Breast epithelium (tissue), 4 donors: Measurements from ENCODE around the gene KRTAP9-4. TPM values are rescaled to one million over a fixed set of nuclear protein-coding genes. Genes with fewer than 3 reads are reported as not detected.

Source experiments
- DNase-seq, 2 donors: peaks; one replicate each; pipeline ENCODE4 v3.0.0-alpha.2; 2019; ENCODE audit warnings: low spot score in 2 of 2
- H3K27ac ChIP-seq, 2 donors: fragments of 200-600 bp; sonication (generic) in 1 of 2; one replicate each; pipeline ENCODE4 v1.5.1; 2016 to 2019; ENCODE audit warnings: mild to moderate bottlenecking in 1 of 2
- H3K27me3 ChIP-seq, 2 donors: fragments of 200-600 bp; sonication (generic) in 1 of 2; one replicate each; pipeline versions ENCODE4 v1.5.1 to v1.6.0; 2017 to 2019; ENCODE audit warnings: control low read depth in 1 of 2, mild to moderate bottlenecking in 1 of 2
- H3K36me3 ChIP-seq: fragments of 200-600 bp; one replicate; pipeline ENCODE4 v1.5.1; 2019
- H3K4me1 ChIP-seq, 2 donors: fragments of 200-600 bp; sonication (generic); one replicate each; pipeline ENCODE4 v1.5.1; 2016 to 2019; ENCODE audit warnings: control low read depth in 1 of 2
- H3K4me3 ChIP-seq, 3 donors: fragments of 200-600 bp; sonication (generic); 1 replicate in 2 of 3; 2 replicates in 1 of 3; pipeline ENCODE4 v1.5.1; 2016 to 2019; ENCODE audit warnings: mild to moderate bottlenecking in 3 of 3, moderate library complexity in 2 of 3
- H3K9me3 ChIP-seq, 2 donors: fragments of 200-600 bp; sonication (generic) in 1 of 2; one replicate each; pipeline ENCODE4 v1.5.1; 2016 to 2019; ENCODE audit warnings: control low read depth in 1 of 2
- CTCF ChIP-seq, 3 donors: fragments of 450-650 bp; IDR thresholded peaks; one replicate each; pipeline ENCODE4 v1.5.1; 2016 to 2017; ENCODE audit warnings: antibody characterized with exemption in 3 of 3, mild to moderate bottlenecking in 3 of 3, moderate library complexity in 3 of 3
- POLR2A ChIP-seq: fragments of 450-650 bp; IDR thresholded peaks from one replicate; pipeline ENCODE4 v1.6.1; 2016; ENCODE audit warnings: antibody characterized with exemption, mild to moderate bottlenecking, moderate library complexity
- POLR2AphosphoS5 ChIP-seq, 3 donors: sonication (generic); formaldehyde crosslinking; IDR thresholded peaks; one replicate each; pipeline ENCODE4 v1.6.1; 2017; ENCODE audit warnings: antibody characterized with exemption in 3 of 3
- intact Hi-C: fragments of 100-400 bp; cut with DNase I; formaldehyde crosslinking; loops from one replicate; pipeline ENCODE4 v1.15.1; 2023; ENCODE audit warnings: low total_unique reads
- total RNA-seq, 3 donors: library from RNA; depleted of rRNA; stranded (reverse); fragments of >200 nt; gene quantifications; one replicate each; pipeline ENCODE4 v1.1.0, GENCODE V29; 2016

The KRTAP9-4 gene
- total RNA-seq, 3 donors from 2014 or later: not detected

GRCh38 chr17:41296846-41297245 is 47.4 kb downstream of the KRTAP9-4 start:
- Histone ChIP-seq H3K27ac (no peak overlapping the region), H3K27me3 (no peaks in the 10 kb centered on the region), H3K4me1 (no peaks in the 10 kb centered on the region), H3K9me3 (no peaks in the 10 kb centered on the region), H3K36me3 (no peaks in the 10 kb centered on the region), H3K4me3 (no peak overlapping the region)
- TF ChIP-seq POLR2A (no peak), CTCF (IDR thresholded peaks at IDR 0.05) (no peak), POLR2AphosphoS5 (IDR thresholded peaks at IDR 0.05) (no peak)
- intact Hi-C loops: no loop called here
- no peak for DNase-seq

- Histone ChIP-seq H3K27ac (no peak overlapping the region), H3K36me3 (no peaks in the 10 kb centered on the region), H3K27me3 (no peaks in the 10 kb centered on the region), H3K4me1 (no peaks in the 10 kb centered on the region), H3K4me3 (no peak overlapping the region), H3K9me3 (no peaks in the 10 kb centered on the region)
- intact Hi-C loops: no loop called here
- no peak for TF ChIP-seq CTCF (IDR thresholded peaks at IDR 0.05)
- TF ChIP-seq POLR2A: no peak
- no peak for TF ChIP-seq POLR2AphosphoS5 (IDR thresholded peaks at IDR 0.05)
- DNase-seq: no peak
These were observed 49.1 kb downstream of the KRTAP9-4 start for GRCh38 chr17:41298458-41299135.

Other genes with a start within 250 kb of the KRTAP9-4 start
- gene KRTAP3-2, start 249.8 kb upstream of the KRTAP9-4 start, total RNA-seq: not detected
- not detected for gene KRTAP3-1, start 240.6 kb upstream of the KRTAP9-4 start, total RNA-seq
- gene KRTAP1-5, start 222.5 kb upstream of the KRTAP9-4 start, total RNA-seq: not detected
- not detected for gene KRTAP1-4, start 219.5 kb upstream of the KRTAP9-4 start, total RNA-seq
- not detected for gene KRTAP1-3, start 214.8 kb upstream of the KRTAP9-4 start, total RNA-seq
- gene KRTAP1-1, start 208.2 kb upstream of the KRTAP9-4 start, total RNA-seq: not detected
- not detected for gene KRTAP2-1, start 202.4 kb upstream of the KRTAP9-4 start, total RNA-seq
- not detected for gene KRTAP2-2, start 194.5 kb upstream of the KRTAP9-4 start, total RNA-seq
- not detected for gene KRTAP2-3, start 189.6 kb upstream of the KRTAP9-4 start, total RNA-seq
- not detected for gene KRTAP2-4, start 183.8 kb upstream of the KRTAP9-4 start, total RNA-seq
- not detected for gene KRTAP4-7, start 165.5 kb upstream of the KRTAP9-4 start, total RNA-seq
- not detected for gene KRTAP4-8, start 151.5 kb upstream of the KRTAP9-4 start, total RNA-seq
- not detected for gene KRTAP4-16, start 147.5 kb upstream of the KRTAP9-4 start, total RNA-seq
- not detected for gene KRTAP4-9, start 144.3 kb upstream of the KRTAP9-4 start, total RNA-seq
- gene KRTAP4-11, start 131.3 kb upstream of the KRTAP9-4 start, total RNA-seq: not detected
- not detected for gene KRTAP4-12, start 125.5 kb upstream of the KRTAP9-4 start, total RNA-seq
- not detected for gene KRTAP4-6, start 109.1 kb upstream of the KRTAP9-4 start, total RNA-seq
- not detected for gene KRTAP4-5, start 99.9 kb upstream of the KRTAP9-4 start, total RNA-seq
- not detected for gene KRTAP4-4, start 88.9 kb upstream of the KRTAP9-4 start, total RNA-seq
- not detected for gene KRTAP4-3, start 81.5 kb upstream of the KRTAP9-4 start, total RNA-seq
- not detected for gene KRTAP4-2, start 71.5 kb upstream of the KRTAP9-4 start, total RNA-seq
- not detected for gene KRTAP4-1, start 64.8 kb upstream of the KRTAP9-4 start, total RNA-seq
- not detected for gene KRTAP9-1, start 59.8 kb upstream of the KRTAP9-4 start, total RNA-seq
- gene KRTAP9-2, start 23.0 kb upstream of the KRTAP9-4 start, total RNA-seq: not detected
- gene KRTAP9-3, start 17.2 kb upstream of the KRTAP9-4 start, total RNA-seq: not detected
- not detected for gene KRTAP9-8, start 11.7 kb upstream of the KRTAP9-4 start, total RNA-seq
- gene KRTAP9-9, start 5.7 kb downstream of the KRTAP9-4 start, total RNA-seq: not detected
- not detected for gene KRTAP9-6, start 15.7 kb downstream of the KRTAP9-4 start, total RNA-seq
- not detected for gene KRTAP9-7, start 26.0 kb downstream of the KRTAP9-4 start, total RNA-seq
- not detected for gene KRTAP29-1, start 53.2 kb downstream of the KRTAP9-4 start, total RNA-seq
- gene KRTAP16-1, start 59.6 kb downstream of the KRTAP9-4 start, total RNA-seq: not detected
- gene KRTAP17-1, start 66.0 kb downstream of the KRTAP9-4 start, total RNA-seq: not detected
- gene KRT33A, start 101.1 kb downstream of the KRTAP9-4 start, total RNA-seq: not detected
- gene KRT33B, start 120.1 kb downstream of the KRTAP9-4 start, total RNA-seq: not detected
- not detected for gene KRT34, start 132.6 kb downstream of the KRTAP9-4 start, total RNA-seq
- gene KRT31, start 147.9 kb downstream of the KRTAP9-4 start, total RNA-seq: not detected
- gene KRT37, start 174.9 kb downstream of the KRTAP9-4 start, total RNA-seq: not detected
- not detected for gene KRT38, start 191.3 kb downstream of the KRTAP9-4 start, total RNA-seq
- under 1 TPM in 2 of 3 donors, not detected in 1; 0.33 to 0.73 TPM for gene KRT32, start 217.7 kb downstream of the KRTAP9-4 start, total RNA-seq
- gene KRT35, start 231.5 kb downstream of the KRTAP9-4 start, total RNA-seq: not detected
- gene KRT36, start 240.2 kb downstream of the KRTAP9-4 start, total RNA-seq: not detected